HL-60 (cell line): Measurements from ENCODE around the gene CEP295NL.

Source experiments
- POLR2AphosphoS5 ChIP-seq: IDR thresholded peaks from 2 replicates; pipeline ENCODE4 v1.6.1; 2012; ENCODE audit warnings: low read depth
- TF ChIP-seq, protein P1 (sequence below): IDR thresholded peaks from one replicate; pipeline ENCODE4 v1.5.1; 2011; ENCODE audit warnings: low read length, control low read depth, inconsistent platforms; ENCODE audit not compliant: insufficient read depth
- TF ChIP-seq, protein P2 (sequence below): IDR thresholded peaks from 2 replicates; pipeline ENCODE4 v1.6.1; 2012; ENCODE audit warnings: low read depth; ENCODE audit not compliant: insufficient replicate concordance

GRCh38 chr17:78923660-78924453, 20.9 kb upstream of the CEP295NL start:
- TF ChIP-seq, protein P1, sequence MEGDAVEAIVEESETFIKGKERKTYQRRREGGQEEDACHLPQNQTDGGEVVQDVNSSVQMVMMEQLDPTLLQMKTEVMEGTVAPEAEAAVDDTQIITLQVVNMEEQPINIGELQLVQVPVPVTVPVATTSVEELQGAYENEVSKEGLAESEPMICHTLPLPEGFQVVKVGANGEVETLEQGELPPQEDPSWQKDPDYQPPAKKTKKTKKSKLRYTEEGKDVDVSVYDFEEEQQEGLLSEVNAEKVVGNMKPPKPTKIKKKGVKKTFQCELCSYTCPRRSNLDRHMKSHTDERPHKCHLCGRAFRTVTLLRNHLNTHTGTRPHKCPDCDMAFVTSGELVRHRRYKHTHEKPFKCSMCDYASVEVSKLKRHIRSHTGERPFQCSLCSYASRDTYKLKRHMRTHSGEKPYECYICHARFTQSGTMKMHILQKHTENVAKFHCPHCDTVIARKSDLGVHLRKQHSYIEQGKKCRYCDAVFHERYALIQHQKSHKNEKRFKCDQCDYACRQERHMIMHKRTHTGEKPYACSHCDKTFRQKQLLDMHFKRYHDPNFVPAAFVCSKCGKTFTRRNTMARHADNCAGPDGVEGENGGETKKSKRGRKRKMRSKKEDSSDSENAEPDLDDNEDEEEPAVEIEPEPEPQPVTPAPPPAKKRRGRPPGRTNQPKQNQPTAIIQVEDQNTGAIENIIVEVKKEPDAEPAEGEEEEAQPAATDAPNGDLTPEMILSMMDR, result no peak
- TF ChIP-seq, protein P2, sequence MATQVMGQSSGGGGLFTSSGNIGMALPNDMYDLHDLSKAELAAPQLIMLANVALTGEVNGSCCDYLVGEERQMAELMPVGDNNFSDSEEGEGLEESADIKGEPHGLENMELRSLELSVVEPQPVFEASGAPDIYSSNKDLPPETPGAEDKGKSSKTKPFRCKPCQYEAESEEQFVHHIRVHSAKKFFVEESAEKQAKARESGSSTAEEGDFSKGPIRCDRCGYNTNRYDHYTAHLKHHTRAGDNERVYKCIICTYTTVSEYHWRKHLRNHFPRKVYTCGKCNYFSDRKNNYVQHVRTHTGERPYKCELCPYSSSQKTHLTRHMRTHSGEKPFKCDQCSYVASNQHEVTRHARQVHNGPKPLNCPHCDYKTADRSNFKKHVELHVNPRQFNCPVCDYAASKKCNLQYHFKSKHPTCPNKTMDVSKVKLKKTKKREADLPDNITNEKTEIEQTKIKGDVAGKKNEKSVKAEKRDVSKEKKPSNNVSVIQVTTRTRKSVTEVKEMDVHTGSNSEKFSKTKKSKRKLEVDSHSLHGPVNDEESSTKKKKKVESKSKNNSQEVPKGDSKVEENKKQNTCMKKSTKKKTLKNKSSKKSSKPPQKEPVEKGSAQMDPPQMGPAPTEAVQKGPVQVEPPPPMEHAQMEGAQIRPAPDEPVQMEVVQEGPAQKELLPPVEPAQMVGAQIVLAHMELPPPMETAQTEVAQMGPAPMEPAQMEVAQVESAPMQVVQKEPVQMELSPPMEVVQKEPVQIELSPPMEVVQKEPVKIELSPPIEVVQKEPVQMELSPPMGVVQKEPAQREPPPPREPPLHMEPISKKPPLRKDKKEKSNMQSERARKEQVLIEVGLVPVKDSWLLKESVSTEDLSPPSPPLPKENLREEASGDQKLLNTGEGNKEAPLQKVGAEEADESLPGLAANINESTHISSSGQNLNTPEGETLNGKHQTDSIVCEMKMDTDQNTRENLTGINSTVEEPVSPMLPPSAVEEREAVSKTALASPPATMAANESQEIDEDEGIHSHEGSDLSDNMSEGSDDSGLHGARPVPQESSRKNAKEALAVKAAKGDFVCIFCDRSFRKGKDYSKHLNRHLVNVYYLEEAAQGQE, result no peak
- no peak for TF ChIP-seq POLR2AphosphoS5
